ENCODE data around the gene ARHGAP23. TPM values are rescaled to one million over a fixed set of nuclear protein-coding genes. Genes with fewer than 3 reads are reported as not detected.

ARHGAP23 gene
- total RNA-seq, 1 experiment from 2014 or later: 391 TPM

GRCh38 chr17:38441429-38442061, 13.3 kb downstream of the ARHGAP23 start:
- DNase-seq (ENCODE audit: low spot score): no peak

GRCh38 chr17:38442548-38442947, 14.3 kb downstream of the ARHGAP23 start:
- peak; percentile 61 for DNase-seq (ENCODE audit: low spot score)

- no peak for DNase-seq (ENCODE audit: low spot score)
Observed at GRCh38 chr17:38443356-38444031, 15.2 kb downstream of the ARHGAP23 start.

- DNase-seq (ENCODE audit: low spot score): peak; percentile 98
Observed at GRCh38 chr17:38444151-38444550, 15.9 kb downstream of the ARHGAP23 start.

- peak; percentile 95 for DNase-seq (ENCODE audit: low spot score)
Observed at GRCh38 chr17:38447502-38448085, 19.3 kb downstream of the ARHGAP23 start.

GRCh38 chr17:38448208-38448771, 20.0 kb downstream of the ARHGAP23 start:
- peak; percentile 75 for DNase-seq (ENCODE audit: low spot score)

GRCh38 chr17:38449364-38449763, 21.1 kb downstream of the ARHGAP23 start:
- DNase-seq (ENCODE audit: low spot score): peak; percentile 99

GRCh38 chr17:38450557-38451029, 22.3 kb downstream of the ARHGAP23 start:
- peak; percentile 51 for DNase-seq (ENCODE audit: low spot score)

- DNase-seq (ENCODE audit: low spot score): peak; percentile 99
Observed at GRCh38 chr17:38451030-38451839, 23.0 kb downstream of the ARHGAP23 start.

GRCh38 chr17:38451840-38452529, 23.7 kb downstream of the ARHGAP23 start:
- peak; percentile 89 for DNase-seq (ENCODE audit: low spot score)

GRCh38 chr17:38452719-38453118, 24.5 kb downstream of the ARHGAP23 start:
- peak; percentile 72 for DNase-seq (ENCODE audit: low spot score)

- peak; percentile 81 for DNase-seq (ENCODE audit: low spot score)
Observed at GRCh38 chr17:38453951-38454421, 25.7 kb downstream of the ARHGAP23 start.

- DNase-seq (ENCODE audit: low spot score): peak; percentile 98
Observed at GRCh38 chr17:38454532-38454931, 26.3 kb downstream of the ARHGAP23 start.

- no peak for DNase-seq (ENCODE audit: low spot score)
Observed at GRCh38 chr17:38455288-38455915, 27.1 kb downstream of the ARHGAP23 start.

- DNase-seq (ENCODE audit: low spot score): no peak
Observed at GRCh38 chr17:38456031-38456815, 28.0 kb downstream of the ARHGAP23 start.

GRCh38 chr17:38457577-38458371, 29.5 kb downstream of the ARHGAP23 start:
- no peak for DNase-seq (ENCODE audit: low spot score)

GRCh38 chr17:38458521-38458920, 30.3 kb downstream of the ARHGAP23 start:
- DNase-seq (ENCODE audit: low spot score): no peak

- DNase-seq (ENCODE audit: low spot score): no peak
Observed at GRCh38 chr17:38459567-38459966, 31.3 kb downstream of the ARHGAP23 start.

All from HT-29 (cell line).